HCT116 (cell line): ENCODE measurements around the gene TMEM25.

Source experiments
- CTCF ChIP-seq, 3 experiments: fragments of 200-600 bp in 1 of 3; sonication (generic) in 1 of 3; IDR thresholded peaks in 2 of 3; conservative IDR thresholded peaks in 1 of 3; 2 replicates each; pipeline ENCODE4 v1.5.1; 2012 to 2017; ENCODE audit warnings: low read depth in 2 of 3, low read length in 2 of 3, antibody characterized with exemption in 1 of 3, borderline replicate concordance in 1 of 3, control low read depth in 1 of 3, mild to moderate bottlenecking in 1 of 3, mixed read lengths in 1 of 3, mixed run types in 1 of 3, moderate library complexity in 1 of 3; ENCODE audit not compliant: insufficient read depth in 1 of 3
- EZH2 ChIP-seq: fragments of 200-600 bp; sonication (generic); IDR thresholded peaks from 2 replicates; pipeline ENCODE4 v1.6.1; 2017; ENCODE audit warnings: antibody characterized with exemption, mixed run types
- EZH2phosphoT487 ChIP-seq: fragments of 200-600 bp; IDR thresholded peaks from 2 replicates; pipeline ENCODE4 v1.6.1; 2018; ENCODE audit warnings: antibody characterized with exemption, borderline replicate concordance
- POLR2A ChIP-seq: IDR thresholded peaks from 2 replicates; pipeline ENCODE4 v1.7.0; 2011; ENCODE audit warnings: borderline replicate concordance; ENCODE audit not compliant: insufficient read depth, insufficient read length; ENCODE audit errors: extremely low read depth
- POLR2AphosphoS5 ChIP-seq: IDR thresholded peaks from 2 replicates; pipeline ENCODE4 v1.6.1; 2011; ENCODE audit warnings: mild to moderate bottlenecking, low read depth, low read length, moderate library complexity
- SRF ChIP-seq: IDR thresholded peaks from 2 replicates; pipeline ENCODE4 v1.6.1; 2012; ENCODE audit warnings: low read depth
- YY1 ChIP-seq: IDR thresholded peaks from 2 replicates; pipeline ENCODE4 v1.6.1; 2011; ENCODE audit warnings: low read length, low read depth, moderate library complexity, mild to moderate bottlenecking; ENCODE audit not compliant: insufficient replicate concordance; ENCODE audit errors: extremely low read depth
- ZBTB33 ChIP-seq: IDR thresholded peaks from 2 replicates; pipeline ENCODE4 v1.6.1; 2011; ENCODE audit warnings: mild to moderate bottlenecking, low read length, moderate library complexity; ENCODE audit not compliant: insufficient replicate concordance; ENCODE audit errors: extremely low read depth
- ZNF274 ChIP-seq: fragments of 200-500 bp; sonication (Bioruptor generic); IDR thresholded peaks from 2 replicates; pipeline ENCODE4 v1.6.1; 2014; ENCODE audit warnings: mild to moderate bottlenecking, low read depth, low read length, inconsistent platforms
- TF ChIP-seq, protein P1 (sequence below): IDR thresholded peaks from 2 replicates; pipeline ENCODE4 v1.6.1; 2012; ENCODE audit warnings: low read depth
- TF ChIP-seq, protein P2 (sequence below): IDR thresholded peaks from 2 replicates; pipeline ENCODE4 v1.6.1; 2012
- TF ChIP-seq, protein P3 (sequence below): IDR thresholded peaks from 2 replicates; pipeline ENCODE4 v1.6.1; 2012

DNA sequence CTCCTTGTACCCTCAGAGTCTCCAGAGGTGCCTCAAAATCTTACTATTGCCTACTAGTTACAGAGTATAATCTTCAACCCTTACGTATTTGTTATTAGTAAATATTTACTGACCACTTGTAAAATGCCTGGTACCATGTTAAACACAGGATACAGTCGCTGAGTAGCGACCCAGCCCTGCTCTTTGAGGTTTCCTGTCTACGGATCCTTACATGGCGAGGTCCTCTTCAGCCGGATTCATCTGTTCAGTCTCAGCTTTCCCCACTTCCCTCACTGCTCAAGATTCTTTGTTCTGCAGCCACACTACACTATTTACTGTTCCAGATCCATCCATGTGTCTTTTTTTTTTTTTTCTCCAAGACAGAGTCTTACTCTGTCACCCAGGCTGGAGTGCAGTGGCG, 16.9 kb upstream of the TMEM25 start:
- no peak for TF ChIP-seq CTCF (IDR thresholded peaks at IDR 0.05 in 2 of 3, conservative IDR thresholded peaks at IDR 0.05 in 1 of 3; ENCODE audit: borderline replicate concordance in 1 of 3, insufficient read depth in 1 of 3, low read depth in 2 of 3, low read length in 2 of 3)
- TF ChIP-seq POLR2AphosphoS5, result no peak
- no peak for TF ChIP-seq YY1
- TF ChIP-seq ZBTB33, result no peak
- TF ChIP-seq, protein P1, sequence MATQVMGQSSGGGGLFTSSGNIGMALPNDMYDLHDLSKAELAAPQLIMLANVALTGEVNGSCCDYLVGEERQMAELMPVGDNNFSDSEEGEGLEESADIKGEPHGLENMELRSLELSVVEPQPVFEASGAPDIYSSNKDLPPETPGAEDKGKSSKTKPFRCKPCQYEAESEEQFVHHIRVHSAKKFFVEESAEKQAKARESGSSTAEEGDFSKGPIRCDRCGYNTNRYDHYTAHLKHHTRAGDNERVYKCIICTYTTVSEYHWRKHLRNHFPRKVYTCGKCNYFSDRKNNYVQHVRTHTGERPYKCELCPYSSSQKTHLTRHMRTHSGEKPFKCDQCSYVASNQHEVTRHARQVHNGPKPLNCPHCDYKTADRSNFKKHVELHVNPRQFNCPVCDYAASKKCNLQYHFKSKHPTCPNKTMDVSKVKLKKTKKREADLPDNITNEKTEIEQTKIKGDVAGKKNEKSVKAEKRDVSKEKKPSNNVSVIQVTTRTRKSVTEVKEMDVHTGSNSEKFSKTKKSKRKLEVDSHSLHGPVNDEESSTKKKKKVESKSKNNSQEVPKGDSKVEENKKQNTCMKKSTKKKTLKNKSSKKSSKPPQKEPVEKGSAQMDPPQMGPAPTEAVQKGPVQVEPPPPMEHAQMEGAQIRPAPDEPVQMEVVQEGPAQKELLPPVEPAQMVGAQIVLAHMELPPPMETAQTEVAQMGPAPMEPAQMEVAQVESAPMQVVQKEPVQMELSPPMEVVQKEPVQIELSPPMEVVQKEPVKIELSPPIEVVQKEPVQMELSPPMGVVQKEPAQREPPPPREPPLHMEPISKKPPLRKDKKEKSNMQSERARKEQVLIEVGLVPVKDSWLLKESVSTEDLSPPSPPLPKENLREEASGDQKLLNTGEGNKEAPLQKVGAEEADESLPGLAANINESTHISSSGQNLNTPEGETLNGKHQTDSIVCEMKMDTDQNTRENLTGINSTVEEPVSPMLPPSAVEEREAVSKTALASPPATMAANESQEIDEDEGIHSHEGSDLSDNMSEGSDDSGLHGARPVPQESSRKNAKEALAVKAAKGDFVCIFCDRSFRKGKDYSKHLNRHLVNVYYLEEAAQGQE, result no peak
- no peak for TF ChIP-seq EZH2
- TF ChIP-seq, protein P2, sequence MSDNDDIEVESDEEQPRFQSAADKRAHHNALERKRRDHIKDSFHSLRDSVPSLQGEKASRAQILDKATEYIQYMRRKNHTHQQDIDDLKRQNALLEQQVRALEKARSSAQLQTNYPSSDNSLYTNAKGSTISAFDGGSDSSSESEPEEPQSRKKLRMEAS, result no peak
- TF ChIP-seq, protein P3, sequence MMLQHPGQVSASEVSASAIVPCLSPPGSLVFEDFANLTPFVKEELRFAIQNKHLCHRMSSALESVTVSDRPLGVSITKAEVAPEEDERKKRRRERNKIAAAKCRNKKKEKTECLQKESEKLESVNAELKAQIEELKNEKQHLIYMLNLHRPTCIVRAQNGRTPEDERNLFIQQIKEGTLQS, result no peak
- TF ChIP-seq POLR2A, result no peak
- no peak for TF ChIP-seq SRF
- no peak for TF ChIP-seq ZNF274
- TF ChIP-seq EZH2phosphoT487, result no peak
